A549 (cell line): ENCODE data around the gene FAXC.

Experiments
- BHLHE40 ChIP-seq: IDR thresholded peaks from 2 replicates; pipeline ENCODE4 v1.6.1; 2012; ENCODE audit warnings: low read depth, low read length, inconsistent platforms
- CHD2 ChIP-seq: fragments of 150-350 bp; IDR thresholded peaks from 2 replicates; pipeline ENCODE4 v1.6.1; 2014; ENCODE audit warnings: low read length; ENCODE audit not compliant: partially characterized antibody
- POLR2A ChIP-seq: IDR thresholded peaks from 2 replicates; pipeline ENCODE4 v1.6.1; 2012; ENCODE audit warnings: mild to moderate bottlenecking, low read length

- TF ChIP-seq BHLHE40 (no peak), POLR2A (no peak), CHD2 (no peak)
Measured at GRCh38 chr6:99285881-99286280, 63.6 kb downstream of the FAXC start.
